Hindlimb muscle (tissue), 1 donor: ENCODE data around the gene UBE3D. TPM values are rescaled to one million over a fixed set of nuclear protein-coding genes. Genes with fewer than 3 reads are reported as not detected.
"Not testable (repeated sequence)": the region's sequence is repeated elsewhere in the genome, so short reads cannot be mapped to it uniquely, and the experiment has no call there.

Experiments
- DNase-seq: peaks from one replicate; pipeline ENCODE4 v3.0.0-alpha.2; 2013
- polyA plus RNA-seq: library from polyadenylated mRNA; unstranded; fragments of 120-200 nt; gene quantifications from one replicate; pipeline ENCODE4 v1.2.1, GENCODE V29; 2013; ENCODE audit not compliant: insufficient read length

Gene UBE3D
- polyA plus RNA-seq, 1 donor = 12.4 TPM

DNA sequence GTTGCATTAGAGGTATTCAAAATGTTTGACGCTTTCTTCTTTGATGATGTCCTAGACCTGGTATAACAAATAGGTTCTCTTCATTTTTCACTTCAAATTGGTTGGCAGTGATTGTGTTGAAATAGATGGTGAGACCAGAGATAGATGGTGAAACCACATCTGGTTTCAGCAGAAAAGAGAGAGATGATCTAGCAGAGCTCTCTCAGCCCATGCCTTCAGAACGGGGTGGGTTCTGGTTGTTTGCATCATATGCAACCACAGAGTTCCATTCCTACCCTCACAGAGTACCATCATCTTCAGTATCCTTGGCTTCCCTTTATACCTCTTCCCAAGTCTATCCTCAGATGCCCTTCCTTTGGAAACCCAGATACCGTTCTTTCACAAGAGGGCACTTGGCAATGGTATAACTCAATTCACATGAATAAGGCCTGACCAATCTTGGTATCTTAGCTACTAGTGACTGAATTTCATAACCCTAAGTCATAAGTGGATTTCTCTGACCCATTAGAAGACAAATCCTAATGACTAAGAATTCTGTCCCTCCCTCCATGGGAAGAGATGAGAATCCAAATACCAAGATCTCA is 93.7 kb downstream of the UBE3D start:
- no peak for DNase-seq

GRCh38 chr6:82970839-82971238 is 94.8 kb downstream of the UBE3D start:
- DNase-seq = no peak

- no peak for DNase-seq
These were observed 96.9 kb downstream of the UBE3D start for GRCh38 chr6:82968708-82969107.

DNA sequence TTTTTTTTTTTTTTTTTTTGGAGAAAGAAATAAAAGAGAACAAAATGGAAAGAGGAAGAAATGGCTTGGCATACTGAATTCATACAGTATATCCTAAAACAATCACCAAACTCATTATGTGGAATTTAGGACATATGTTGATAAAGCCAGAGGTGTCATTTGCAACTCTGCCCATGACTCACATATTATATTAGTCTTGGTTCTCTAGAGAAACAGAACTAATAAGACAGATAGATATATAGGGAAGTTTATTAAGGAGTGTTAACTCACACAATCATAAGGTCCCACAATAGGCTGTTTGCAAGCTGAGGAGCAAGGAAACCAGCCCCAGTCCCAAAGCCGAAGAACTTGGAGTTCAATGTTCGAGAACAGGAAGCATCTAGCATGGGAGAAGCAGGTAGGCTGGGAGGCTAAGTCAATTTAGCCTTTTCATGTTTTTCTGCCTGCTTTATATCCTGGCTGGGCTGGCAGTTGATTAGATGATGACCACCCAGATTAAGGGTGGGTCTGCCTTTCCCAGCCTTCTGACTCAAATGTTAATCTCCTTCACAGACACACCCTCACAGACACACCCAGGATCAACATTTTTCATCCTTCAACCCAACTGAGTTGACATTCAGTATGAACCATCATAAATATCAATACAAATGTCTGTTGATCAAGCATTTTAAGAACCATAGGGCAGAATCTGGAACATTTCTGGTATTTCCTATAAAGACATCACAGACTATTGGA is 102.3 kb downstream of the UBE3D start:
- no peak for DNase-seq

DNA sequence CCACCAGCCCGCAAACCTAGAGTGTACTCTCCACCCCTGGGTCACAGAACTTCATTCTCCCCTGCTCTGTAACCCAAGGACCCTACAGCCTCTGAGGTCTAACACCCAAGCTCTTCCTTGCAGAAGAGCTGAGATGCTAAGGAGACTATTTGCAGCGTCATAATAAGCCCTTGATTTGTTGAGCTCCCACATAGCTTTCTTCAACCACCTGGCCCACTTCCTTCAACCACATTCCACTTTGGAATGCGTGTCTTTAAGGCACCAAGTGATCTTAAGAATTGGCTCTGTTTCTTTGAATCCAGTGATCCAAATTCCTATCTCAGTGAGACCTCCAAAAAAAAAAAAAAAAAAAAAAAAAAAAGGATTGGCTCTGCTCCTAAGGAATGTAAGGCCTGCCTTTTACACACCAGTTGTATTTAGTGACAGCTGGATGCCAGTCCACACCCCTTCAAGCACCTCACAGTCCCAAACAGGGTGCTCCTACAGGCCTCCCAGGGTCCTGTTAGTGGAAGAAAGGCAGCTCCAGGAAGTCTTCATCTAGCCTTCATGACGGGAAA is 106.2 kb downstream of the UBE3D start:
- no peak for DNase-seq

DNA sequence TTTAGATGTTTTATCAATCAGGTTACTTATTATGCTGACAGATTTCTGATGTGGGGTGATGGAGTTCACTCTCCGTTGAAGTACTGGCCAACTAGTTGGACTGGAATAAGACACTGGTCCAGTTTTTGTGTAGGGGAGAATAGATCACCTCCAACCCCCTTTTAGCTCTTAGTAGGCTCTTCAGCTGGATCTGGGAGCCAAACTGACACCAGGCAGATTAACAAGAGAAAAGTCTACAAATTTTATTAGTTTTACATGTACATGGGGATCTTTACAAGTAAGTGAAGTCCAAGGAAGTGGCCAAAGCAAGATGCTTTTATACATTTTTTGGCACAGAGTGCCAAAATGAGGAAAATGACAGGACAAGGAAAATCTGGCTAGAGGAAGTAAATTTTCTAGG is 107.1 kb downstream of the UBE3D start:
- DNase-seq = no peak

DNA sequence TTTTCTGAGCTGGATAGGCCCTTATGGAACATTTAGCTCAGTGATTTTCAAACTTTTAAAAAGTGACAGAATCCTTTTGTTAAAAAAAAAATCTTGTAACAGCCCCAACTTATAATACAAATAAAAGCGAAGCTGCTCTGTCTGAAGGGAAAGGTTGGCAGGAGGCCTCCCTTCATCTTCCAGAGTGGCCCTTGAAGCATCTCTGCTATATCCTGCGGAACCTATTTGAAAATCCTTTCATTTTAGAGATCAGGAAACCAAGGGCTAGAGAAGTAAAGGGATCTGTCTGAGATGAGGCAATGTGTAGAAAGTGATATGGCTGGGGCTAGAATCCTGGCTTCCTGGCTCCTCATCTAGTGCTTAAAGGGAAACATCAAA is 107.8 kb downstream of the UBE3D start:
- no peak for DNase-seq

GRCh38 chr6:82957171-82957867 is 108.3 kb downstream of the UBE3D start:
- DNase-seq = no peak

DNA sequence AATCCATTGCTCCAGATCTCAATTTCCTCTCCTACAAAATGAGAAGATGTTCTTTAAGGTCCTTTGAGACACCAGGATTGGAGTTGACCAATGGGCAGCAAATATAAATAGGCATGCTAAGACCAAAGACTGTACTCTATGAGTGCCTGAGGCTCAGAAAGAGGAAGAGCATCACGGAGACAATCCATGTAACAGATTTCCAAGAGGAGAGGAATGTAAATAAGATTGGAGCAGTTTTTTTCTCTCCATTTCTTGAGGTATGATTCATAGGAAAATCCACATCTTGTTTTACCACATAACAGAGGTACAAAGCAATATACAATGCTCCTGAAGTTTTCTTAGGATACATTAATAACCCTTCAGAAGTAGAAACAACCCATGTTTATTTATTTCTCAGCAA is 109.8 kb downstream of the UBE3D start:
- no peak for DNase-seq

GRCh38 chr6:82954937-82955577 is 110.6 kb downstream of the UBE3D start:
- DNase-seq = no peak

- DNase-seq = no peak
These were observed 111.3 kb downstream of the UBE3D start for GRCh38 chr6:82954356-82954755.

DNA sequence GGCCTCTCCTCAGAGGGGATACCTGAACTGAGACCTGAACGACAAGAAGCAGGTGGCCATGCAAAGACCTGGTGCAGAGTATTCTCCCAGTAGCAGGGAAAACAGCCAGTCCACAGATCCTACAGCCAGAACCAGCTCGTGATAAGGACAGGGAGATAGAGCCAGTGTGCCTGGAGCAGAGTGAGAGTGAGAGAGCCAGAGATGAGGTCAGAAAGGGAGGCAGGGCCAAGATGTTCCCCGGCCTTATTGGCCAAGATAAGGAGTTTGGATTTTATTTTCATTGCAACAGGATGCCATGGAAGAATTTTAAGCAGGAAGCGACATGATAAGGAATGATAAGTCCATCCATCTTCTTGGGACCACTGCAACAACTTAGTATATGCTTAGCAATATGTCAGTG is 111.8 kb downstream of the UBE3D start:
- no peak for DNase-seq

DNA sequence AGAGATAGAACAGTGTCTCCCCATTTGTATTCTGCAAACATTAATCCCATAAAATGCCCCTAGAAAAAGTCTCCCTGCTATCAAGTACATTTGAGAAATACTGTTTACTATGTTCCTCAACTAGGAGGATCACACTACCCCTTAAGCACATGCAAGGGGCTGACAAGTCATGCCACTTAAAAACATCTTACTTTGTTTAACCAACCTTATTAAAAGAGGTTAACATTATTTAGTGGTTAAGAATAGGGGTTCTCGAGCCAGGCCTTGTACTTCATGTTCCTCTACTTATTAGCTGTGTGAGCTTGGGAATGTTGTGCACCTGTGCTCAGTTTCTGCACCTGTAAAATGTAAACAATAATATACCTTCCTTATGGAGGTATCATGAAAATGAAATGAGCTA is 113.7 kb downstream of the UBE3D start:
- DNase-seq = no peak

DNA sequence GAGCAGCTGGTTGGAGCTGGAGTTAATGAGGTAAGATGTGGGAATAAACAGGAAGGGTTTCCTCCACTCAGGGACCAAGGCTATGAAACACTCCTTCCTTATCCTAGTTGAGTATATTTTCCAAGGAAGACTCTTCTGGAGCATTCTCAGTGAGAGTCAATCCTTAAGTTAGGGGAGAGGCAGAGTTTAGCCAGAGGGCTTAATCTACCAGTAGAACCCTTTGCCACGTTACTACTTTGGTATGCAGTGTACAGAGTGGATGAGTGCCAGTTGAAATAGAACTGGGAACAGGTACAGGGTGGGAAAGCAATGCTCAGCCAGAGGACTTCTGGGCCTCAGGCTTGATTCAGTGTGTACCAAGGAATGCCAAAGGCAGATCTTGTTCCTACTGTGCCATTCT is 114.3 kb downstream of the UBE3D start:
- DNase-seq = no peak

- not testable (repeated sequence) for DNase-seq
These were observed 134.7 kb downstream of the UBE3D start for GRCh38 chr6:82930915-82931314.

DNA sequence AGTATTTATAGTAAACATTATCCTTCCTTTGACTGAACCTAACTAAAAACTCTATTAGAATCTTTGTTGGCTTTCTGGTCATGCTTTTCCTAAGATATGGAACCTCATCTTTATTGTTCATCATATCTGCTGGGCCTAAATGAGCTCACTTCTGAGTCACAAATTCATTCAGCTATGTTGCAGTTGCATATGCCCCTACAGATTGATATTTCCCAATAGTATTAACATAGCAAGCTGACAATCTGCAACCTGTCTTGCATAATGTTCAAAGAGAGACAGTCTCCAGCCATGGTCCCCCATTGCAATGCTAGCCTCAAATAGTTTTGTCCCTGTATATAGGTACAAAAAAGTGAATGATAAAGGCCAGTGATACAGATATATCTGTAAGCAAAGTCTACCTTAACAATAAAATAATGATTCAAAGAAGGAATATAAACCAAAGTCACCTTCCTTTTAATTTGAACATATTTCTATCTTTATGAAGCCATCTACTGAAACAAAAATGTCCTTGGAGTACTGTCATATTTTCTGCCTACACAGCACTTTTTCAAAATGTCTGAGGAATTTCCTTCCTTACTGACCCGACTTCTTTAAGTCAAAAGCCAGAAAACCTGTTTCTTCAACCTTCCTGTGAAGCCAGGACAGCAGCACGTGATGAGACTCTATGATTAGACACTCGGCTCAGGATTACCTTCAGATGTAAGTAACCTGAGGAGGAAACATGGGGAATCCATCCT is 140.7 kb downstream of the UBE3D start:
- no peak for DNase-seq

GRCh38 chr6:82921258-82921657 is 144.4 kb downstream of the UBE3D start:
- DNase-seq = no peak

GRCh38 chr6:82917346-82918064 is 148.1 kb downstream of the UBE3D start:
- DNase-seq = no peak

DNA sequence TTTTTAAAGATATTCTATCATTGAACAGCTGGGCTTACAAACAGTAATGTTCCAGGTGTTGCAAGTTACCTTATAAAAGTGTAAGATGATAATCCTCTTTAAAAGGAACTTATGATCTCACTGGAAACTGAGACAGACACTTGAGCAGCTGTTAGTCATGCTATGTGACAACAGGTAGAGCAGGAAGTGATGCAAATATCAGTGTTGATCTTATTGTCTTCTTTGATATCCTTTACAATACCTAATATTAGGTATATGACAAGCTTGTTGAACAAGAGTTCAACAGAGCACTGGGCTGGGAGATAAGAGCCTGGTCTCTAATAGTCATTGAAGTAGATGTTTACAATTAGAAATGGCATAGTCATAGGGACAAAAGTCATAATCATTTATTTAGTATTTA is 150.0 kb downstream of the UBE3D start:
- no peak for DNase-seq

DNA sequence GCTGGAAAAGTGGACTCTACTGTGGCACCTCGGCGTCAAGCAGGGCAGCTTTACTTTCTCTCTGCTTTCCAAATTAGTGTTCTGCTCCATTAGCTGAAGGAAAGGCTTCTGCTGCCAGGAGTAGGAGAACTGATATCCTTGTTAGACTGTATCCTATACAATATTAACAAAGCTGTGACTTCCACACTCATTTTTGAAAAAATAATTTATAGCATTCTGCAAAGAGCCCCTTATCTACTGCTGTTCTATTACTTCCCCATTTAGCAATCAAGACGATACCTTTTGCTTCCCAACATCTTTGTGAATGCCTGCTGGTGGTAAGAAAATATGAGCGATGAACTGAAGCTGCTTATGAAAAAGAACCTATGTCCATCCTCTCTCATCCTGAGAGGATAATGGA is 151.1 kb downstream of the UBE3D start:
- DNase-seq = no peak

- no peak for DNase-seq
These were observed 154.8 kb downstream of the UBE3D start for GRCh38 chr6:82910820-82911219.

DNA sequence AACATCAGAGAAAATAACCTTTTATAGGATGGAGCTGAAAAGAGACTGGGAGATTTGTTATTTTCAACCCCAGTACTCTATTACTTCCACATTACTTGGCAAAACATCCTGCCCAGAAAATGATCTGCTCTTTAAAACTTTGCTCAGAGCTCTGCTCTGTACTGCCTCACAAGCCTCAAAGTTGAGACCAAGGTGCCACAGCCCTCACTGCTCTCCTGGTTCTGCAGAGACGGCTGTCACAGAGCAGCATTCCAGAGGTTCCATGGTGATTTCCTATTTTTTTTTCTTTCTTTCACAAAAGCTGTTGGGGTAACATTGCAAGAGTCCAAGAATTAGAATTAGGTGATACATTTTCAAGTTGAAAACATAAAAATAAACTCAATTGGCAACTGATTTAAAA is 155.2 kb downstream of the UBE3D start:
- no peak for DNase-seq
